Peyer's patch (tissue), 4 donors: ENCODE data around the gene LAMTOR2.

Experiments
- POLR2A ChIP-seq, 2 donors: fragments of 450-650 bp; IDR thresholded peaks; one replicate each; pipeline ENCODE4 v1.5.1; 2017; ENCODE audit warnings: antibody characterized with exemption in 2 of 2, mild to moderate bottlenecking in 2 of 2, moderate library complexity in 2 of 2
- TF ChIP-seq, protein P1 (sequence below), 6 experiments: fragments of 450-650 bp in 4 of 6; fragments of 200-600 bp in 2 of 6; sonication (generic) in 1 of 6; IDR thresholded peaks; one replicate each; pipeline ENCODE4 v1.5.1; 2017 to 2019; ENCODE audit warnings: antibody characterized with exemption in 6 of 6, mild to moderate bottlenecking in 3 of 6, moderate library complexity in 1 of 6

DNA sequence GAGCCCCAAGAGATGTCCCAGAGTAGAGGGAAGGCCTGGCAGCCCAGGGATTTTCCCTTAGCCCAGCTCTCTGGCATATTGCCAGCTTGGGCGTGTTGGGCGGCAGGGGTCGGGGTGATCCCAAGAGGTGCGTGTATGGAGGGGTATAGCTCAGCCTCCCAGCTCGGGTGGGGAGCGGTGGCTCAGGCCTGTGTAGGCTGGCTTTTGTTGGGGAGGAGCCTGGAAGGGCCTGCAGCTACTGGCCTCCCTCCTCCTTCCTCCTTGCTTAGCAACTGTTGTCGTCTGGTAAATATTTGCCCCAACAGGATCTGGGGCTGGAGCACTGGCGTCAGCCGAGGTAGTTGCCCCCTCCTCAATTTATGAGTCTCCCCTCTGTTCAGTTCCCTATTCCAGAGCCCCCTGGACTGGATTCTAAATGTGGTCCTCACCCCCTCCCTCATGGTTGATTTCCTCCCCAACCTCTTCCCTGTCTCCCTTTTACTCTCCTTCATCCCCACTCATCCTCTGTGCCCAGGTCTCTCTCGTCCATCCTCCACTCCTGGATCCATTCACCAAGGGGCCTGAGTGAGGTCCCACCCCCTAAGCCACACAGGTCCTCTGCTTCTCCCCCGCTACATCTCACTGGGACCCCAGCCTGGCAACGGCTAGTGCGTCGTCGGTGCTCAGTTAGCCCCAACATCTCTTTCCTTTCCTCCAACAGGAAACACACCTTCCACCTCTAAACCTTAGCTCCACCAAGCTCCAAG is 49.7 kb downstream of the LAMTOR2 start:
- TF ChIP-seq, protein P1, sequence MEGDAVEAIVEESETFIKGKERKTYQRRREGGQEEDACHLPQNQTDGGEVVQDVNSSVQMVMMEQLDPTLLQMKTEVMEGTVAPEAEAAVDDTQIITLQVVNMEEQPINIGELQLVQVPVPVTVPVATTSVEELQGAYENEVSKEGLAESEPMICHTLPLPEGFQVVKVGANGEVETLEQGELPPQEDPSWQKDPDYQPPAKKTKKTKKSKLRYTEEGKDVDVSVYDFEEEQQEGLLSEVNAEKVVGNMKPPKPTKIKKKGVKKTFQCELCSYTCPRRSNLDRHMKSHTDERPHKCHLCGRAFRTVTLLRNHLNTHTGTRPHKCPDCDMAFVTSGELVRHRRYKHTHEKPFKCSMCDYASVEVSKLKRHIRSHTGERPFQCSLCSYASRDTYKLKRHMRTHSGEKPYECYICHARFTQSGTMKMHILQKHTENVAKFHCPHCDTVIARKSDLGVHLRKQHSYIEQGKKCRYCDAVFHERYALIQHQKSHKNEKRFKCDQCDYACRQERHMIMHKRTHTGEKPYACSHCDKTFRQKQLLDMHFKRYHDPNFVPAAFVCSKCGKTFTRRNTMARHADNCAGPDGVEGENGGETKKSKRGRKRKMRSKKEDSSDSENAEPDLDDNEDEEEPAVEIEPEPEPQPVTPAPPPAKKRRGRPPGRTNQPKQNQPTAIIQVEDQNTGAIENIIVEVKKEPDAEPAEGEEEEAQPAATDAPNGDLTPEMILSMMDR (IDR thresholded peaks at IDR 0.05), result no peak
- TF ChIP-seq POLR2A (IDR thresholded peaks at IDR 0.05), result no peak
